ENCODE data around the gene FGF14. TPM values are rescaled to one million over a fixed set of nuclear protein-coding genes. Genes with fewer than 3 reads are reported as not detected.

The FGF14 gene
- total RNA-seq = not detected
- 0.05 TPM for total RNA-seq (2013)

DNA sequence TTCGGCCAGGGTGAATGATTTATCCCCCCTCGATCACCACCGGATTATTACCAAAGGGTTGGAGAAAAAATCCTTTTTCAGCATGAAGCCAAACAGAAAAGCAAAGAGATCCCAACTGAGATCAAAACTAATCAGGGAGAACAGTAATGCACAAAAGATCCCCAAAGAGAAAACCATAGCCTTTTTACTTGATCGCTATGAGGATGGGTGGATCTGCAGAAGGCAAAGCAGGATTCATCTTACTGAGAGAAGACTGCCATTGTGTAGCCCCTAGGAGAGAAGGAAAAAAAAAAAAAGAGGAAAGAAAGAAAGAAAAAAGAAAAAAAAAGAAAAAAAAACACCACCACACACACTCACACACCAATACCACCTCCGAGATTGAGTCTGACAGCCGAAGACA is at the start of gene FGF14:
TSS of gene FGF14 (minus strand) at position 283 of the 400 bp plus-strand sequence.
- 22% methylated on average over 5 of the region's 6 CpGs for WGBS (ENCODE audit: insufficient coverage)
- H3K4me3 ChIP-seq (ENCODE audit: low read length) = no peak within 1 kb of the TSS
- H3K4me1 ChIP-seq (ENCODE audit: control insufficient read depth, insufficient read depth, low read length) = peaks cover 16% of the 10 kb centered on the region
- no peak within 1 kb of the TSS for H3K27ac Mint-ChIP-seq
- H3K9me3 Mint-ChIP-seq = no peaks in the 10 kb centered on the region
- peaks cover 38% of the 10 kb centered on the region for H3K27me3 ChIP-seq (ENCODE audit: control insufficient read depth, insufficient read depth, low read length)
- peaks cover 39 to 76% of the 10 kb centered on the region in 2 donors for H3K27me3 Mint-ChIP-seq (ENCODE audit: low read depth in 2 of 2)
- H3K36me3 Mint-ChIP-seq = peaks cover 6% of the 10 kb centered on the region
- ATAC-seq (no peak), DNase-seq (no peak)
- intact Hi-C loops (cut with micrococcal nuclease) = no loop called here
- TF ChIP-seq, protein P1, sequence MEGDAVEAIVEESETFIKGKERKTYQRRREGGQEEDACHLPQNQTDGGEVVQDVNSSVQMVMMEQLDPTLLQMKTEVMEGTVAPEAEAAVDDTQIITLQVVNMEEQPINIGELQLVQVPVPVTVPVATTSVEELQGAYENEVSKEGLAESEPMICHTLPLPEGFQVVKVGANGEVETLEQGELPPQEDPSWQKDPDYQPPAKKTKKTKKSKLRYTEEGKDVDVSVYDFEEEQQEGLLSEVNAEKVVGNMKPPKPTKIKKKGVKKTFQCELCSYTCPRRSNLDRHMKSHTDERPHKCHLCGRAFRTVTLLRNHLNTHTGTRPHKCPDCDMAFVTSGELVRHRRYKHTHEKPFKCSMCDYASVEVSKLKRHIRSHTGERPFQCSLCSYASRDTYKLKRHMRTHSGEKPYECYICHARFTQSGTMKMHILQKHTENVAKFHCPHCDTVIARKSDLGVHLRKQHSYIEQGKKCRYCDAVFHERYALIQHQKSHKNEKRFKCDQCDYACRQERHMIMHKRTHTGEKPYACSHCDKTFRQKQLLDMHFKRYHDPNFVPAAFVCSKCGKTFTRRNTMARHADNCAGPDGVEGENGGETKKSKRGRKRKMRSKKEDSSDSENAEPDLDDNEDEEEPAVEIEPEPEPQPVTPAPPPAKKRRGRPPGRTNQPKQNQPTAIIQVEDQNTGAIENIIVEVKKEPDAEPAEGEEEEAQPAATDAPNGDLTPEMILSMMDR (IDR thresholded peaks at IDR 0.05) = no peak
- peaks cover 6 to 18% of the 10 kb centered on the region in 2 donors for H3K4me1 Mint-ChIP-seq
- H3K4me3 Mint-ChIP-seq = peak within 1 kb of the TSS; percentile 40
- H3K27ac ChIP-seq (ENCODE audit: low read length) = no peak within 1 kb of the TSS
- H3K36me3 ChIP-seq (ENCODE audit: control insufficient read depth, insufficient read depth, low read length) = no peaks in the 10 kb centered on the region
- H3K9me3 ChIP-seq (ENCODE audit: control insufficient read depth, insufficient read depth, low read length) = no peaks in the 10 kb centered on the region

DNA sequence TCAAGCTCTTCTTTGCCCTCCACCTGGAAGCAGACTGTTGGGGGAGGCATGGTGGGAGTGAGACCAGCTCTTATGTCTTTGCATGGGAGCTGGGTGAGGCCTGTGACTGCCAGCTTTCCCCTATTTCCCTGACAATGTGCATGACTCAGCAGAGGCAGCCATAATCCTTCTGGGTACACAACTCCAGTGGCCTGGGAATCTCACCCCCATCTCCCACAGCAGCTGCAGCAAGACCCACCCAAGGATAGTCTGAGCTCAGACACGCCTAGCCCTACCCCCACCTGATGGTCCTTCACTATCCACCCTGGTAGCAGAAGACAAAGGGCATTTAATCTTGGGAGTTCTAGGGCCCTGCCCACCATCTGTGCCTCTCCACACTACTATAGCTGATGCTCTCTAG is 41.4 kb upstream of the FGF14 start:
- H3K4me3 Mint-ChIP-seq = no peak overlapping the region
- 79% methylated on average over 1 of the region's 1 CpG for WGBS (ENCODE audit: insufficient coverage)
- no peak overlapping the region for H3K27ac Mint-ChIP-seq
- Histone ChIP-seq H3K9me3 (ENCODE audit: control insufficient read depth, insufficient read depth, low read length) (no peaks in the 10 kb centered on the region), H3K27ac (ENCODE audit: low read length) (no peak overlapping the region), H3K36me3 (ENCODE audit: control insufficient read depth, insufficient read depth, low read length) (no peaks in the 10 kb centered on the region), H3K4me3 (ENCODE audit: low read length) (no peak overlapping the region), H3K4me1 (ENCODE audit: control insufficient read depth, insufficient read depth, low read length) (no peaks in the 10 kb centered on the region), H3K27me3 (ENCODE audit: control insufficient read depth, insufficient read depth, low read length) (peaks cover 2% of the 10 kb centered on the region)
- peaks cover 0 to 9% of the 10 kb centered on the region in 2 donors for H3K27me3 Mint-ChIP-seq (ENCODE audit: low read depth in 2 of 2)
- H3K36me3 Mint-ChIP-seq = no peaks in the 10 kb centered on the region
- H3K9me3 Mint-ChIP-seq = no peaks in the 10 kb centered on the region
- TF ChIP-seq, protein P1 (IDR thresholded peaks at IDR 0.05) = no peak
- H3K4me1 Mint-ChIP-seq = no peaks in the 10 kb centered on the region
- ATAC-seq (no peak), DNase-seq (no peak)
- intact Hi-C loops (cut with micrococcal nuclease) = no loop called here

DNA sequence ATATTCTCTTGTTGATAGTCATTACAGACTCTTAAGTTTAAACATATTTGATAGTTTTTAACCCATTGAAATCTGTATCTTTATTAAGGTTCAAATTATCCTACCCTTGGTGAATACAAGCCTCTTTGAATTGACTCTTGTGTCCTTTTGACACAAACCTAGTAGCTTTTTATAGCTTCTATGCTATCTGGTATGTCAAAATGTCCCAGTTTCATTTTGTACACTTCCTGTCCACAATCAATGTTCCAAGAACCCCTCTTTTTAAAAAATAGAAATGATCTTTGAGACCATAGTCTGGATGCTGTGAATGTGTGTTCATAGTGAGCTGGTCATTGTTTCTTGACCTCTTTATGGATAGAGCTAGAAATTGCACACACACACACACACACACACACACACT is 39.2 kb upstream of the FGF14 start:
- H3K36me3 ChIP-seq (ENCODE audit: control insufficient read depth, insufficient read depth, low read length) = no peaks in the 10 kb centered on the region
- Mint-ChIP-seq H3K4me3 (no peak overlapping the region), H3K27ac (no peak overlapping the region), H3K9me3 (no peaks in the 10 kb centered on the region), H3K36me3 (no peaks in the 10 kb centered on the region), H3K27me3 (ENCODE audit: low read depth in 2 of 2) (peaks cover 0 to 9% of the 10 kb centered on the region in 2 donors), H3K4me1 (no peaks in the 10 kb centered on the region)
- ATAC-seq (no peak), DNase-seq (no peak)
- TF ChIP-seq, protein P1 (IDR thresholded peaks at IDR 0.05) = no peak
- no peak overlapping the region for H3K27ac ChIP-seq (ENCODE audit: low read length)
- H3K9me3 ChIP-seq (ENCODE audit: control insufficient read depth, insufficient read depth, low read length) = no peaks in the 10 kb centered on the region
- no peak overlapping the region for H3K4me3 ChIP-seq (ENCODE audit: low read length)
- intact Hi-C loops (cut with micrococcal nuclease) = no loop called here
- no peaks in the 10 kb centered on the region for H3K4me1 ChIP-seq (ENCODE audit: control insufficient read depth, insufficient read depth, low read length)
- peaks cover 2% of the 10 kb centered on the region for H3K27me3 ChIP-seq (ENCODE audit: control insufficient read depth, insufficient read depth, low read length)

DNA sequence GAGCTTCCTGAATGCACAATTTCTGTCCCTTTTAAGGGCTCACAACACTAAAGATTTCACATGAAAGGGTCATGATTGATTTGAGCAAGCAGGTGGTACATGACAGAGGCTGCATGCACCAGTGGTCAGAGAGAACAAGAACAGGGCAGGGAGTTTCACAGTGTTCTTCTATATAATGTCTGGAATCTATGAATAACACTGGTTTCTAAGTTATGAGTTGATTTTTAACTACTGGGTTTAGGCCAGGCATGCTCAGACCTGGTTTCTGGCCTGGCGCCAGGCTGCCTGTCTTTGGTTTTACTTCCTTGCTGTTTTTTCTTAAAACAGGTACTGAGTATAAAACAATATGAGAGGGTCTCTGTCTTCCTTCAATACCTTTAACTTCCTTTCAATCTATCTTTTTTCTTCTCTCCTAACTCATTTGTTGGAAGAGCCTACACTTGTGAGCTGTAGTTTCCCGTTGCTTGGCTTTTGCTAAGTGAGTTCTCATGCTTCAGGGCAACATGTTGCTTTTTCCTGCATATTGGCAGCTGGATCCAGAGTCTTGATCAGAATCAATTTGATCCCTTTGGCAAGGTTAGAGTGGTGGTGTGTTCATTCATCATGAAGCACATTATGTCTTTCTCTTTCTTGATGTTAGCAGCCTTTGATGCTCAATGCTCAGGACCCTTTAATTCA is 38.5 kb upstream of the FGF14 start:
- Mint-ChIP-seq H3K27ac (no peak overlapping the region), H3K36me3 (no peaks in the 10 kb centered on the region), H3K9me3 (no peaks in the 10 kb centered on the region), H3K27me3 (ENCODE audit: low read depth in 2 of 2) (peaks cover 0 to 9% of the 10 kb centered on the region in 2 donors), H3K4me1 (no peaks in the 10 kb centered on the region), H3K4me3 (no peak overlapping the region)
- TF ChIP-seq, protein P1 (IDR thresholded peaks at IDR 0.05) = no peak
- peaks cover 2% of the 10 kb centered on the region for H3K27me3 ChIP-seq (ENCODE audit: control insufficient read depth, insufficient read depth, low read length)
- ATAC-seq (no peak), DNase-seq (no peak)
- no peak overlapping the region for H3K4me3 ChIP-seq (ENCODE audit: low read length)
- H3K27ac ChIP-seq (ENCODE audit: low read length) = no peak overlapping the region
- WGBS (ENCODE audit: insufficient coverage) = 77% methylated on average over 2 of the region's 2 CpGs
- intact Hi-C loops (cut with micrococcal nuclease) = no loop called here
- no peaks in the 10 kb centered on the region for H3K4me1 ChIP-seq (ENCODE audit: control insufficient read depth, insufficient read depth, low read length)
- no peaks in the 10 kb centered on the region for H3K36me3 ChIP-seq (ENCODE audit: control insufficient read depth, insufficient read depth, low read length)
- no peaks in the 10 kb centered on the region for H3K9me3 ChIP-seq (ENCODE audit: control insufficient read depth, insufficient read depth, low read length)

All from natural killer cell (primary cell).